UCSD-AML1 (cell line): ENCODE data around the gene CTXN1.
"Not testable (repeated sequence)": the region's sequence is repeated elsewhere in the genome, so short reads cannot be mapped to it uniquely, and the experiment has no call there.

Experiments used
- DNase-seq: peaks from one replicate; lab custom pipeline; 2025; ENCODE audit not compliant: unreplicated experiment; lab: John Stamatoyannopoulos, UW

CTXN1 gene

GRCh38 chr19:7947939-7948338 is 22.0 kb upstream of the CTXN1 start:
- DNase-seq, result no peak

GRCh38 chr19:7944177-7944761 is 18.3 kb upstream of the CTXN1 start:
- DNase-seq, result peak; percentile 83

GRCh38 chr19:7943444-7944176 is 17.7 kb upstream of the CTXN1 start, which contains the start of gene TIMM44:
TSS of gene TIMM44 (minus strand) at chr19:7943666. CDS start at chr19:7943651, 15 bp downstream.
- DNase-seq, result peak; percentile 98

DNA sequence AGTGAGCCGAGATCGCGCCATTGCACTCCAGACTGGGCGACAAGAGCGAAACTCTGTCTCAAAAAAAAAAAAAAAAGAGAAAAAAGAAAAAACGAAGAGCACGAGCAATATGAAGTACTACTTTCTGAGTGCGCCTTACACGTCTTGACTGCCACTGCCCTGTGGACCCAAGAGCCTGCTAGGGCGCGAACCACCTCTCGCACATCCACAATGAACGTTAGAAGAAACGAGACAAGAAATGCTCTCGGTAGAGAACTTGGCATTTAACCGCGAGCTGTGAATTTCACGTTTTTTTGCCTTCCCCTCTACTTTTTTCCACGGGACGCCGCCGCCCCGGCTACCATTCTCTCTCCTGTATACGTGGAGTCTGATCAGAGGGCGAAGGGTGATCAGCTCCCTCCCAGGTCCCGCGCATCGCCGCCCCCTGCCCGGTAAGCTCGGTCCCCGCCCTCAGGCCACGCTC is 17.1 kb upstream of the CTXN1 start:
- no peak for DNase-seq

DNA sequence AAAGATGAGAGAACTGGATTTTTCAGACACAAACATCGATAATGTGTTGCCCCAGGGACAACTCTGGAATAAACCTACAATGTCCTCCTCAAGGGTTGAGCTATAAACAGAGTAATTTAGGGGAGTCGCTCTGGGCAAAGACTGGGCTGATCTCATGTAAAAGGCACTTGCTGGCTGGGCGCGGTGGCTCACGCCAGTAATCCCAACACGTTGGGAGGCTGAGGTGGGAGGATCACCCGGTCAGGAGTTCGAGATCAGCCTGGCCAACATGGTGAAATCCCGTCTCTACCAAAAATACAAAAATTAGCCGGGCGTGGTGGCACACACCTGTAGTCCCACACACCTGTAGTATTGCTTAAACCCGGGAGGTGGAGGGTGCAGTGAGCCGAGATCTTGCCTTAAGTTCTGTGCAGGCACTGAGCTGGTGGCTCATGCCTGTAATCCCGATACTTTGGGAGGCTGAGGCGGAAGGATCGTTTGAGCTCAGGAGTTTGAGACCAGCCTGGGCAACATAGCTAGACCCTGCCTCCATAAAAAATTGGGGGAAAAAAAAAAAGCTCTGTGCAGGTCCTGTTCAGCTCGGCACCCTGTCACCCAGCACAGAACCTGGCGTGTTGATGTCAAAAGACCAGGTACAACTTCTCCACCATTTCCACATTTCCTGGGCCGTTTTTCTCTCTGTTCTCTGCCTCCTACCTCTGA is 16.1 kb upstream of the CTXN1 start:
- DNase-seq, result no peak

DNA sequence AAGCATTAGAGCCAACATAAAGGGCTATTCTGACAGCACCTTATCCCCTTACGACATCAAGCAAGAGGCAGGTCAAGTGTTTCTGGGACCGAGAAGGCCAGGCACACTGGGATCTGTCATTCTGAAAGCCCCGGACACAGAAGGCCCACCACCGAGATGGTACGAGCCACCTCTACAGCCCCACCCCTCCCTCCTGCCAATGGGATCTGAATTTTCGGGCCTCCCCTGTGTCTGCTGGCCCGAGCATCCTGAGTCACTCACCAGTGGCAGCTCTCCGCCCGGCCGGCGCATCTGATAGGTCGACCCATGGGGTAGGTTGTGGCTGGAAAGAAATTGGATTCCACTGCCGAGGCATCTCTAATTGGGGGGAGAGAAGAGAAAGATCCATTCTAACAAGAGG is 14.9 kb upstream of the CTXN1 start:
- no peak for DNase-seq

DNA sequence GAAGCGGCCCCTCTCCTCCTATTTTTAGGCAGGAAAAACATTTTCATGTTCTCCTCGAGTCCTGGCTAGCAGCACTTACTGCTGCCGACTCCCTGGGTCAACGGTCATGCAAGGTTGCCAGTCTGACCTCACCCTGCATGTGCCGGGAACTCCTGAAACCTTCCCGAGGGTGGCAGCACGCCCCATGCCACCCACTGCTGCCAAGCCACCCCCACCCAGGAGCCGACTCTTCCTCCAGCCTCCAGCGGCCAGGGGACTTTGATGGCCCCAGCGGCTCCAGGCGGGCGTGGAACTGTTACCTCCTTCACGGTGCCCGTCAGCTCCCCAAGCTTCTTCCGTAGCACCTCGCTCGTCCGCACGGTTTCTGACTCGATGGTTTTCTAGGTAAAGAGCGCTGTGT is 8.8 kb upstream of the CTXN1 start:
- DNase-seq, result no peak

DNA sequence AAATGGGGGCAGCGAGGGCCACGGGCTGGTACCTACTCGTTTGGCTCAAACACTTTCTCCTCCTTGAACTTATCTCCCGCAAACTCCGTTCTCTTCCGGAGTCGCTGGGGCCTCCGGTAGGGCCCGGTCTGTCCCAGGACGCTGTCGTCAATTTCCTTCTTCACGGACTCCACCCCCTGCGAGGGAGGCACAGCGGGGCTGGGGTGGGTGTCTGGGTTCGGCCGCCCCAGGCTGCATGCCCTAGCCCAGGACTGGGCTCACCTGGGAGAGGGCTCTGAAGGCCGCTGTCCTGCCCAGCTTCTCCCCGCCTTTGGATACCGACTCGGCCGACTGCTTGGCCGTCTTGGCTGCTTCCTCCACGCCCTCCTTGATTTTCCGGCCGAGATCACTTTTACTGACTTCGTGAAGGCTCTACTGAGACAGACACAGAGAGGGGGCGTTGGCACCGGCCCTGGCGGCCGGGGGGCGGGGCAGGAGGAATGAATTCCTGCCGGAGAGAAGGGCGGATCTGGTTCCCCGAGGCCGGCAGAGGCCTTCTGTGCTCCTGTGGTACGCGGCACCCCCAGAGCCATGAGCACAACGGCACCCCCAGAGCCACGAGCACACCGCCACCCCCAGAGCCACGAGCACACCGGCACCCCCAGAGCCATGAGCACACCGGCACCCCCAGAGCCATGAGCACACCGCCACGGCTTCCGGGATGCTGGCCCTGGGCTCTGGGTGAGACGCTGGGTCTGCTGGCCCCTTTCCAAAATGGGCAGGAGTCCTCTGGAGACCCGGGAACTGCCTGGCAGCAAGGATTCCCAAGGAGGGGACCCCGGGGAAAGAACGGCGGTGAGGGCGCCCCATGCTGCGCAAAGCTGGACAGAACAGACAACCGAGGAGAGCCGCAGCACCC is 8.1 kb upstream of the CTXN1 start:
- no peak for DNase-seq

GRCh38 chr19:7933411-7933810 is 7.5 kb upstream of the CTXN1 start:
- DNase-seq, result no peak

DNA sequence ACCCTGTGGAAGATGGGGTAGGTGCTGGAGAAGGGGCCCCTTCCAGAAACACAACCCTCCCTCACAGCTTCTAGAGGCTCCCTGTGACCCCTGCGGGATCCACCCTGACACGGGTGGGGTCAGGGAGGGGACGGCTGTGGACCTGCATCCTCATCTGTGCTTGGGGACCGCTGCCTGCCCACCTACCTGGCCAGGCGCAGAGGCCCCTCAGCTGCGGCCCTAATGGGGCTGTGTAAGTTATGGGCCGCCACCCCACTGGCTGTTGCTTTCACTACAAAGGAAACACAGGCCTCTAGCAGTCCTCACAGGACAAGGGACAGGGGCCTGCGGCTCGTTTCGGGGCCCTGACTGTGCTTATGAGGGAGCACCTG is 7.0 kb upstream of the CTXN1 start:
- no peak for DNase-seq

DNA sequence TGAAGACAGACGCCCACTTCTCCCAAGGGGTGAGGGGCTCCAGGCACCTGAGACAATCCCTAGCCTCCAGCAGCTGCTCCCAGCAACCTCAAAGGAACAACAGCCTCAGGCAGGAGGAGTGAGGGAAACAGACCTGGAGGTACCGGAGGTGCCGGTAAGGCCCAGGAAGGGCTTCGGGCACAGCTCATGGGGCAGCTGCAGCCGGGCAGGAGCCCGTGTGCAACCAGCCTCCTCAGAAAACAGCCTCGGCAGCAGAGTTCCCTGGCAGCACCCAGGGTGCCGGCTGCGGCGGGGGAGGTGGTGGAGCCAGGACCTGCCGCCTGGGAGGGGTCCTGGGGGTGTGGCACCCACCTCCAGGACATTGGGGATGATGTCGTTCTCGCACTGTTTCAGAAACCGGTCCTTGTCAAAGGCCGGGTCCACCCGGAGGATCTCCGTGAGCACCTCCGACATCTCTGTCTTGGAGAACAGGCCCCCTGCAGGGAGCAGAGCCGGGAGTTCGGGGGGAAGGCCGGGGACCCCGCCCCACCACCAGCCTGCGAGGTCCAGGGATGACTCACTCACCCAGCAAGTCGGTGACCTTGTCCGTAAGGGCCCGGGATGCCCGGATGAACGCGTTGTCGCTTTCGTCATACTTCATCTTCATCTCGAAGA is 6.5 kb upstream of the CTXN1 start:
- no peak for DNase-seq

- DNase-seq, result no peak
Observed at GRCh38 chr19:7931221-7932061, 5.5 kb upstream of the CTXN1 start.

GRCh38 chr19:7930765-7931164 is 4.8 kb upstream of the CTXN1 start:
- DNase-seq, result no peak

DNA sequence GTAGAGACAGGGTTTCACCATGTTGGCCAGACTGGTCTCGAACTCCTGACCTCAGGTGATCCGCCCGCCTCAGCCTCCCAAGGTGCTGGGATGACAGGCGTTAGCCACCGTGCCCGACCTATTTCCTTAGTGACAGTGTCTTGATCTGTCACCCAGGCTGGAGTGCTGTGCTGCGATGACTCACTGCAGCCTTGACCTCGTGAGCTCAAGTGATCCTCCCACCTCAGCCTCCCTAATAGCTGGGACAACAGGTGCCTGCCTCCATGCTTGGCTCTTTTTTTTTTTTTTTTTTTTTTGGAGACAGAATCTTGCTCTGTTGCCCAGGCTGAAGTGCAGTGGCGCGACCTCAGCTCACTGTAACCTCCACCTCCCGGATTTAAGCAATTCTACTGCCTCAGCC is 4.1 kb upstream of the CTXN1 start:
- DNase-seq, result not testable (repeated sequence)

GRCh38 chr19:7928741-7929701 is 3.1 kb upstream of the CTXN1 start:
- peak; percentile 50 for DNase-seq

GRCh38 chr19:7928334-7928706 is 2.4 kb upstream of the CTXN1 start:
- no peak for DNase-seq

GRCh38 chr19:7927605-7928333 is 1.8 kb upstream of the CTXN1 start:
- DNase-seq, result no peak
